ENCODE results near the gene ADGRB3.

- TF ChIP-seq CTCF (conservative IDR thresholded peaks at IDR 0.05; ENCODE audit: low read length) (no peak), EZH2phosphoT487 (IDR thresholded peaks at IDR 0.05; ENCODE audit: borderline replicate concordance, low read depth, low read length) (no peak)
These were observed 461.6 kb downstream of the ADGRB3 start for GRCh38 chr6:69096681-69097080.

Measured in OCI-LY7 (cell line).